SU-DHL-6 (cell line): Measurements from ENCODE around the gene CLCNKA.

ENCODE experiments used
- EZH2phosphoT487 ChIP-seq: fragments of 200-600 bp; sonication (generic), shearing (Covaris generic); conservative IDR thresholded peaks from 2 replicates; pipeline ENCODE4 v1.6.1; 2018; ENCODE audit warnings: mild to moderate bottlenecking, antibody characterized with exemption, low read length, moderate library complexity, mixed read lengths
- TF ChIP-seq, protein P1 (sequence below): fragments of 200-600 bp; sonication (generic); IDR thresholded peaks from one replicate; pipeline ENCODE4 v1.5.1; 2017; ENCODE audit warnings: antibody characterized with exemption, mild to moderate bottlenecking, low read length, moderate library complexity; ENCODE audit not compliant: insufficient read depth, poor library complexity, severe bottlenecking

DNA sequence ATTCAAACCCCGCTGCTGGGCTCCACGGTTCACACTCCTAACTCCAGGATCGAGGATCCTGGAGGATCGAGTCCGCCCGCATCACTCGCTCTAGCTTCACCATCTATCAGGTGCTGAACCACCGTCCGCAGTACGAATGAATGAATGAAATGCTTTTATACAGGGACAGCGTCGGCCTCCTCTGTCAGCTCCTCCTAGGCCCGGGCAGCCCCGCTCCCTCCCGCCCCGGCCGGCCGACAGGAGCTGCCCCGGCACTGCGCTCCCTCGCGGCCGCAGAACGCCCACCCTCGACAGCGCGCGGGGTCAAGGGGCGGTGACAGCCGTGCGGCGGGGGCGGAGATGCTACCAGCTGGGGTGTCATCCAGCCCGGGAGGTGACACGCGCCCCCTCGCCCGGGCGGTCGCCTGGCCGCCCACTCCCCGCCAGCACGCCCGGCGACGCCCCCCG lies 46.5 kb upstream of the CLCNKA start:
- TF ChIP-seq, protein P1, sequence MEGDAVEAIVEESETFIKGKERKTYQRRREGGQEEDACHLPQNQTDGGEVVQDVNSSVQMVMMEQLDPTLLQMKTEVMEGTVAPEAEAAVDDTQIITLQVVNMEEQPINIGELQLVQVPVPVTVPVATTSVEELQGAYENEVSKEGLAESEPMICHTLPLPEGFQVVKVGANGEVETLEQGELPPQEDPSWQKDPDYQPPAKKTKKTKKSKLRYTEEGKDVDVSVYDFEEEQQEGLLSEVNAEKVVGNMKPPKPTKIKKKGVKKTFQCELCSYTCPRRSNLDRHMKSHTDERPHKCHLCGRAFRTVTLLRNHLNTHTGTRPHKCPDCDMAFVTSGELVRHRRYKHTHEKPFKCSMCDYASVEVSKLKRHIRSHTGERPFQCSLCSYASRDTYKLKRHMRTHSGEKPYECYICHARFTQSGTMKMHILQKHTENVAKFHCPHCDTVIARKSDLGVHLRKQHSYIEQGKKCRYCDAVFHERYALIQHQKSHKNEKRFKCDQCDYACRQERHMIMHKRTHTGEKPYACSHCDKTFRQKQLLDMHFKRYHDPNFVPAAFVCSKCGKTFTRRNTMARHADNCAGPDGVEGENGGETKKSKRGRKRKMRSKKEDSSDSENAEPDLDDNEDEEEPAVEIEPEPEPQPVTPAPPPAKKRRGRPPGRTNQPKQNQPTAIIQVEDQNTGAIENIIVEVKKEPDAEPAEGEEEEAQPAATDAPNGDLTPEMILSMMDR = no peak
- no peak for TF ChIP-seq EZH2phosphoT487
